AG04450 (cell line): ENCODE results near the gene SCGB1D1. TPM values are rescaled to one million over a fixed set of nuclear protein-coding genes. Genes with fewer than 3 reads are reported as not detected.

ENCODE experiments used
- CTCF ChIA-PET: fragments of 300-600, 350-600 bp; formaldehyde crosslinking; extraction: SDS; loops from one replicate; lab custom pipeline; 2022; ENCODE audit warnings: antibody characterized with exemption, inconsistent platforms; lab: Charles Lee
- POLR2A ChIA-PET: fragments of 350-600 bp; formaldehyde crosslinking; extraction: SDS; loops from one replicate; lab custom pipeline; 2021; ENCODE audit warnings: antibody characterized with exemption, inconsistent platforms; lab: Yijun Ruan, JAX
- DNase-seq: peaks from one replicate; pipeline ENCODE4 v3.0.0-alpha.2; 2011; ENCODE audit warnings: low read depth, low spot score
- H3K27ac ChIP-seq: one replicate; pipeline ENCODE4 v1.5.1; 2012; ENCODE audit warnings: low read depth, low read length, control low read depth
- H3K27me3 ChIP-seq: one replicate; pipeline ENCODE4 v1.6.0; 2012; ENCODE audit warnings: low read length; ENCODE audit not compliant: control insufficient read depth, insufficient read depth
- H3K4me3 ChIP-seq: 2 replicates; pipeline ENCODE4 v1.5.1; 2011; ENCODE audit warnings: mild to moderate bottlenecking, low read depth, low read length, control low read depth
- H3K9me3 ChIP-seq: 2 replicates; pipeline ENCODE4 v1.5.1; 2012; ENCODE audit warnings: low read length; ENCODE audit not compliant: control insufficient read depth, insufficient read depth
- polyA plus RNA-seq: library from polyadenylated mRNA; depleted of rRNA; stranded (reverse); fragments of >200 nt; gene quantifications from 2 replicates; pipeline ENCODE4 v1.2.3, GENCODE V29; 2011; rRNA removed
- TF ChIP-seq, protein P1 (sequence below): IDR thresholded peaks from 2 replicates; pipeline ENCODE4 v1.5.1; 2011; ENCODE audit warnings: low read depth, low read length, control low read depth, inconsistent platforms

The SCGB1D1 gene
- polyA plus RNA-seq, 1 experiment, result not detected

DNA sequence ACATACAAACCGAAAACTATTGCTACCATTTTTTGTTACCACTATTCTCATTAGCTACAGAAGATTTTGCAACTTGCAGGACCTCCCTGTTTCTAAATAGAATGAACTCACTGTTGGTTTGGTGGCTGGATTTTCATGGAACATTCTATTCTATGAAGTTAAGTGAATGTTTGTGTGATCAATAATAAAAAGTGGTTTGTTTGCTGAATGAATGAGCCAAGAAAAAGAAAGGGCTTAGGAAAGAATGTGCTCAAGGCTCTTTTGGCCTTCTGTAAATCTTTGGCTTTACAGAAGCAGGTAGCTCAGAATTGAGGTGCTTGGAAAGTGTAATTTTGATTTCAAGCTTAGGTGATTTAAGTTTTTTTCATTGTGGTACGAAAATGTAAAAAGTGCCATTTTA is 46.2 kb downstream of the SCGB1D1 start:
- POLR2A ChIA-PET, result no interaction called here

DNA sequence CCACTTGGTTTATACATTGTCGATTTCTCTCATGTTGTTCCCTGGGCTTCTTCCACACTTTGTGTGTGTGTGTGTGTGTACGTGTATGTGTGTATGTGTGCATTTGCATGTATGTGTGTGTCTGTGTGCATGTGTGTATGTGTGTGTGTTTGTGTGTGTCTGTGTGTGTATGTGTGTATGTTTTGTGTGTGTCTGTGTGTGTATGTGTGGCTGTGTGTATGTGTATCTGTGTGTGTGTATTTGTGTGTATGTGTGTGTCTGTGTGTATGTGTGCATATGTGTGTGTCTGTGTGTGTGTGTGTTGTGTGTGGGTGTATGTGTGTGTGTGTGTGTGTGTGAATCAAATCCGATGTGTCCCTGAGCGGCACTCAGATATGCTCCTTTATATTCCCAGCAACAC is 47.5 kb downstream of the SCGB1D1 start:
- no peak for DNase-seq
- POLR2A ChIA-PET, result no interaction called here
- Histone ChIP-seq H3K27me3 (no peaks in the 10 kb centered on the region), H3K27ac (no peak overlapping the region), H3K9me3 (no peaks in the 10 kb centered on the region), H3K4me3 (no peak overlapping the region)
- CTCF ChIA-PET, result no interaction called here
- TF ChIP-seq, protein P1, sequence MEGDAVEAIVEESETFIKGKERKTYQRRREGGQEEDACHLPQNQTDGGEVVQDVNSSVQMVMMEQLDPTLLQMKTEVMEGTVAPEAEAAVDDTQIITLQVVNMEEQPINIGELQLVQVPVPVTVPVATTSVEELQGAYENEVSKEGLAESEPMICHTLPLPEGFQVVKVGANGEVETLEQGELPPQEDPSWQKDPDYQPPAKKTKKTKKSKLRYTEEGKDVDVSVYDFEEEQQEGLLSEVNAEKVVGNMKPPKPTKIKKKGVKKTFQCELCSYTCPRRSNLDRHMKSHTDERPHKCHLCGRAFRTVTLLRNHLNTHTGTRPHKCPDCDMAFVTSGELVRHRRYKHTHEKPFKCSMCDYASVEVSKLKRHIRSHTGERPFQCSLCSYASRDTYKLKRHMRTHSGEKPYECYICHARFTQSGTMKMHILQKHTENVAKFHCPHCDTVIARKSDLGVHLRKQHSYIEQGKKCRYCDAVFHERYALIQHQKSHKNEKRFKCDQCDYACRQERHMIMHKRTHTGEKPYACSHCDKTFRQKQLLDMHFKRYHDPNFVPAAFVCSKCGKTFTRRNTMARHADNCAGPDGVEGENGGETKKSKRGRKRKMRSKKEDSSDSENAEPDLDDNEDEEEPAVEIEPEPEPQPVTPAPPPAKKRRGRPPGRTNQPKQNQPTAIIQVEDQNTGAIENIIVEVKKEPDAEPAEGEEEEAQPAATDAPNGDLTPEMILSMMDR, result no peak

More for the DNA sequence above, 46.2 kb downstream of the SCGB1D1 start:
- DNase-seq, result no peak
- Histone ChIP-seq H3K9me3 (no peaks in the 10 kb centered on the region), H3K27me3 (no peaks in the 10 kb centered on the region), H3K27ac (no peak overlapping the region), H3K4me3 (no peak overlapping the region)
- TF ChIP-seq, protein P1, result no peak
- CTCF ChIA-PET, result no interaction called here

DNA sequence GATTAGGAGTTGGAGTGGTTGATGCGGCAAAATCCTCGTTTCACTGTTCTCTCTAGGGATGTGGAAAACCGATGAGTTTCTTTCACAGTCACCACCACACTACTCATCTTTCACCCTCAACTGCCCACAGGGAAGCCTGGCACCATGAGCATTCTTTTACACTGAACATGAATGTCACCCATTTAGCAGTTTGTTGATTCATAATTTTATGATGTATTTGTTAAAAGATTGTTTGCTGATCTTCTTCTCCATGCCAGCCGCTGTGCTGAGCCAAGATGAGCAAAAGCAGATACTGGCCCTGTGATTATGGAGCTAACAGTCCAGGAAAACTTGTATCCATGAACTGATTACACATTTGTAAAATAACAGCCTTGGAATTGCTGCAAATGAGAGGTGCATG is 48.1 kb downstream of the SCGB1D1 start:
- H3K27me3 ChIP-seq, result no peaks in the 10 kb centered on the region
- CTCF ChIA-PET, result no interaction called here
- POLR2A ChIA-PET, result no interaction called here
- DNase-seq, result no peak
- TF ChIP-seq, protein P1, result no peak
- H3K9me3 ChIP-seq, result no peaks in the 10 kb centered on the region
- H3K27ac ChIP-seq, result no peak overlapping the region
- no peak overlapping the region for H3K4me3 ChIP-seq

DNA sequence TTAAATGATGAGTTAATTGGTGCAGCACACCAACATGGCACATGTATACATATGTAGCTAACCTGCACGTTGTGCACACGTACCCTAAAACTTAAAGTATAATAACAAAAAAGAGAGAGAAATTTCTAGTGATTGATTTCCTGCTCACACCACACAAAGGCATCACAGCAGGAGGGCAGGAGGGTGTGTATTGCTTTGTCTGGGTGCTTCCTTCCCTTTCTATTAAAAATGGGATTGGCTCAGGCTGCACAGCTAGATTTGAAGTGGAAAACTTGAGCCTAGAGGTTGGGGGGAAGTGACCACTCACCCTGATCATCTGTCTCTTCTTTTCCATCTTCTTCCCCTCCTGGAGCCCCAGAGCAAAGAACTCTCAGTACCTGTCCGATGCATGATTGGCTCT is 51.1 kb downstream of the SCGB1D1 start:
- no peak for DNase-seq
- POLR2A ChIA-PET, result no interaction called here
- Histone ChIP-seq H3K4me3 (no peak overlapping the region), H3K9me3 (no peaks in the 10 kb centered on the region), H3K27ac (no peak overlapping the region), H3K27me3 (no peaks in the 10 kb centered on the region)
- TF ChIP-seq, protein P1, result no peak
- CTCF ChIA-PET, result no interaction called here

DNA sequence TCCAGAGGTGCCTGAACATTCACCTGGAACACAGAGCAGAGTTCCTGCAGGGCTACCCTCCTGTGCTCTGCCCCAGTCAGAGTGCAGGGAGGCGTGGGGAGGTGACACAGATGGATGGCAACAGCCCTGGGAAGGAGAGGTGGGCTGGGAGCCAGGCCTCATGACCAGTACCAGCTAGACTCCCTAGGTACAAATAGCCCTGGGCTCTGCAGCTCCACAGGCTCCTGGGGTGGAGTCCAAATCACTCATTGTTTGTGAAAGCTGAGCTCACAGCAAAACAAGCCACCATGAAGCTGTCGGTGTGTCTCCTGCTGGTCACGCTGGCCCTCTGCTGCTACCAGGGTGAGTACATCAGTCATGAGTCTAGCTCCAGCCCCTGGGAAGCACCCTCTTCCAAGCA is 52.0 kb downstream of the SCGB1D1 start, which contains the start of gene SCGB1D2:
Gene SCGB1D2, plus strand, starts transcription at position 219 of the 400 bp plus-strand sequence. Its CDS starts 69 bp downstream, at position 288.
- ChIA-PET POLR2A (no interaction called here), CTCF (no interaction called here)
- no peaks in the 10 kb centered on the region for H3K9me3 ChIP-seq
- DNase-seq, result no peak
- no peaks in the 10 kb centered on the region for H3K27me3 ChIP-seq
- no peak within 1 kb of the TSS for H3K4me3 ChIP-seq
- no peak within 1 kb of the TSS for H3K27ac ChIP-seq
- TF ChIP-seq, protein P1, result no peak

Other genes starting within 250 kb of the SCGB1D1 start
- gene BEST1, start 239.9 kb upstream of the SCGB1D1 start, polyA plus RNA-seq, result 2.6 TPM in 2 replicates
- 3,294 and 4,220 TPM in 2 replicates for gene FTH1, start 222.6 kb upstream of the SCGB1D1 start, polyA plus RNA-seq
- gene INCENP, start 66.2 kb upstream of the SCGB1D1 start, polyA plus RNA-seq, result 6.4 and 8.2 TPM in 2 replicates
- gene SCGB2A1, start 18.5 kb downstream of the SCGB1D1 start, polyA plus RNA-seq, result not detected in 2 replicates
- gene SCGB1D2, start 52.0 kb downstream of the SCGB1D1 start, polyA plus RNA-seq, result not detected in 2 replicates
- not detected in 2 replicates for gene SCGB2A2, start 79.9 kb downstream of the SCGB1D1 start, polyA plus RNA-seq
- gene SCGB1D4, start 108.9 kb downstream of the SCGB1D1 start, polyA plus RNA-seq, result not detected in 2 replicates
- 0.48 and 0.61 TPM in 2 replicates for gene ASRGL1, start 147.2 kb downstream of the SCGB1D1 start, polyA plus RNA-seq
- not detected in 2 replicates for gene SCGB1A1, start 228.8 kb downstream of the SCGB1D1 start, polyA plus RNA-seq